ENCODE measurements around the gene CXCL17.
A peak's percentile ranks its signal among the peaks of the same experiment; 100 is the strongest.

The CXCL17 gene

DNA sequence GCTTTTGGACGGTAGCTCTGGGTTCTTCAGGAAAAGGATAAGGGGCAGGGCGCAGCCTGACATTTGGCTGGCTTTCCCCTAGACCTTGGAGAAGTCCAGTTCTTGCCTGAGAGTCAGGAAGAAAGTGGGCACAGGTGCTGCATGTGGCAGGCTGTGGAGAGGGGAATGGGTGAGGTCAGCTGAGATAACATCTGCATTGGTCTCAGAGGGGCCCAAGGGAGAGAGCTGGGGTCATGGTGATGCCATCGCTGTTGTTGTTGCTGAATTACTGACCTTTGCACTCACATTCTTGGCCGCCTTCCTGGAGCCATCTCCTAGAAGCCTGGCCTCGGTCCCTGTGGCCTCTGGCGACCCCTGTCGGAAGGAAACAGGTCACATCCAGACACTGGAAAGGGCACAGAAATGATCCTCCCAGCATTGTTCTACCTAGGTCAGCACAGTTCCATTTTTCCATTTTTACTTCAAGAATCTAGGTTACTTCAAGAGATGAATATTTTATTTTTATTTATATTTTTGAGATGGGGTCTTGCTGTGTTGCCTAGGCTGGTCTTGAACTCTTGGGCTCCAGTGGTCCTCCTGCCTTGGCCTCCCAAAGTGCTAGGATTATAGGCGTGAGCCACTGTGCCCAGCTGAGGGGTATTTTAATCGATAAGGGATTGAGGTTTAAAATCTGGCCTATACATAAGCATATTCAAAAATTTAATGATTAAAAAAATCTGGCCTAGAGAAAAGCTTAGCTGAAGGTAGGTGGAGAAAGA lies 9.1 kb downstream of the CXCL17 start:
- Histone ChIP-seq H3K4me3 (ENCODE audit: severe bottlenecking) (no peak overlapping the region), H3K27me3 (ENCODE audit: insufficient read depth, poor library complexity, severe bottlenecking) (no peaks in the 10 kb centered on the region), H3K27ac (ENCODE audit: poor library complexity, severe bottlenecking) (no peak overlapping the region), H3K9me3 (ENCODE audit: severe bottlenecking) (no peaks in the 10 kb centered on the region), H3K36me3 (ENCODE audit: low read depth) (no peaks in the 10 kb centered on the region), H3K4me1 (ENCODE audit: insufficient read depth, poor library complexity, severe bottlenecking) (no peaks in the 10 kb centered on the region)
- ATAC-seq (ENCODE audit: low read depth), result peak; percentile 74; the same call in 2 of the 3 replicates
- TF ChIP-seq, protein P1, sequence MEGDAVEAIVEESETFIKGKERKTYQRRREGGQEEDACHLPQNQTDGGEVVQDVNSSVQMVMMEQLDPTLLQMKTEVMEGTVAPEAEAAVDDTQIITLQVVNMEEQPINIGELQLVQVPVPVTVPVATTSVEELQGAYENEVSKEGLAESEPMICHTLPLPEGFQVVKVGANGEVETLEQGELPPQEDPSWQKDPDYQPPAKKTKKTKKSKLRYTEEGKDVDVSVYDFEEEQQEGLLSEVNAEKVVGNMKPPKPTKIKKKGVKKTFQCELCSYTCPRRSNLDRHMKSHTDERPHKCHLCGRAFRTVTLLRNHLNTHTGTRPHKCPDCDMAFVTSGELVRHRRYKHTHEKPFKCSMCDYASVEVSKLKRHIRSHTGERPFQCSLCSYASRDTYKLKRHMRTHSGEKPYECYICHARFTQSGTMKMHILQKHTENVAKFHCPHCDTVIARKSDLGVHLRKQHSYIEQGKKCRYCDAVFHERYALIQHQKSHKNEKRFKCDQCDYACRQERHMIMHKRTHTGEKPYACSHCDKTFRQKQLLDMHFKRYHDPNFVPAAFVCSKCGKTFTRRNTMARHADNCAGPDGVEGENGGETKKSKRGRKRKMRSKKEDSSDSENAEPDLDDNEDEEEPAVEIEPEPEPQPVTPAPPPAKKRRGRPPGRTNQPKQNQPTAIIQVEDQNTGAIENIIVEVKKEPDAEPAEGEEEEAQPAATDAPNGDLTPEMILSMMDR (IDR thresholded peaks at IDR 0.05; ENCODE audit: poor library complexity, severe bottlenecking), result peak; percentile 73
- no peak for DNase-seq (ENCODE audit: low spot score)

DNA sequence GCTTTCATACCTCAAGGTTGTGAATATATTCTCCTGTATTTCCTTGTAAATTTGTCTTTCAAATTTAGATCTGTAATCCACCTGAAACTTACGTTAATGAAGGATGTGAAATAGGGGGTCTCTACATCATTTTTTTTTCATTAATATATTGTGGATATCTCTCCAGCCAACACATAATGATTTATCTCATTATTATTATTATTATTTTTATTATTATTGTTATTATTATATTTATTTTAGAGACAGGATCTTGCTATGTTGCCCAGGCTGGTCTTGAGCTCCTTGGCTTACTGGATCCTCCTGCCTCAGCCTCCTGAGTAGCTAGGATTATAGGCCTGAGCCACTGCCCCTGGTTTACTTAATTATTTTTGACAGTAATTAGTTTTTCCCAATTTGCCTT lies 11.3 kb downstream of the CXCL17 start:
- Histone ChIP-seq H3K36me3 (ENCODE audit: low read depth) (no peaks in the 10 kb centered on the region), H3K27ac (ENCODE audit: poor library complexity, severe bottlenecking) (no peak overlapping the region), H3K4me1 (ENCODE audit: insufficient read depth, poor library complexity, severe bottlenecking) (no peaks in the 10 kb centered on the region), H3K4me3 (ENCODE audit: severe bottlenecking) (no peak overlapping the region), H3K27me3 (ENCODE audit: insufficient read depth, poor library complexity, severe bottlenecking) (no peaks in the 10 kb centered on the region), H3K9me3 (ENCODE audit: severe bottlenecking) (no peaks in the 10 kb centered on the region)
- TF ChIP-seq, protein P1 (IDR thresholded peaks at IDR 0.05; ENCODE audit: poor library complexity, severe bottlenecking), result no peak
- ATAC-seq (ENCODE audit: low read depth) (no peak), DNase-seq (ENCODE audit: low spot score) (no peak)

DNA sequence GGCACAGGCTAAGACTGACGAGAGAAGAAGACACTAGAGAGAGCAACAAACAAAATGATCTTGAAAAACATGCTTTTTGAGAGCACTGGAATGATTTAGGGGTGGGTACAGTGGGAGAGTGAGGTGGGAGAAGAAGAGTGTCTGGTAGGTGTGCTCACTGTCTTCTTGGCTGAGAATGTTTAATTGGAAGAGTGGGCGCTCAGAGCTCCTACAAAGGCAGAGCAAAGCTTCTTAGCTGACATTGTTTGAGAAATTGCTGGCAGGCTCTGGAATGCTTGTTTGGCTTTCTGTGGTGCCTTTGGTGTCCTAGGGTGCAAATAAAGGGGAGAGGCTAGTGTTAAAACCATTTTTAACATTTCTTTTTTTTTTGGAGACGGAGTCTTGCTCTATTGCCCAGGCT lies 14.1 kb downstream of the CXCL17 start:
- TF ChIP-seq, protein P1 (IDR thresholded peaks at IDR 0.05; ENCODE audit: poor library complexity, severe bottlenecking), result no peak
- H3K4me3 ChIP-seq (ENCODE audit: severe bottlenecking), result no peak overlapping the region
- no peaks in the 10 kb centered on the region for H3K36me3 ChIP-seq (ENCODE audit: low read depth)
- no peak for ATAC-seq (ENCODE audit: low read depth)
- no peak for DNase-seq (ENCODE audit: low spot score)
- no peaks in the 10 kb centered on the region for H3K9me3 ChIP-seq (ENCODE audit: severe bottlenecking)
- H3K27me3 ChIP-seq (ENCODE audit: insufficient read depth, poor library complexity, severe bottlenecking), result no peaks in the 10 kb centered on the region
- no peaks in the 10 kb centered on the region for H3K4me1 ChIP-seq (ENCODE audit: insufficient read depth, poor library complexity, severe bottlenecking)
- H3K27ac ChIP-seq (ENCODE audit: poor library complexity, severe bottlenecking), result no peak overlapping the region

DNA sequence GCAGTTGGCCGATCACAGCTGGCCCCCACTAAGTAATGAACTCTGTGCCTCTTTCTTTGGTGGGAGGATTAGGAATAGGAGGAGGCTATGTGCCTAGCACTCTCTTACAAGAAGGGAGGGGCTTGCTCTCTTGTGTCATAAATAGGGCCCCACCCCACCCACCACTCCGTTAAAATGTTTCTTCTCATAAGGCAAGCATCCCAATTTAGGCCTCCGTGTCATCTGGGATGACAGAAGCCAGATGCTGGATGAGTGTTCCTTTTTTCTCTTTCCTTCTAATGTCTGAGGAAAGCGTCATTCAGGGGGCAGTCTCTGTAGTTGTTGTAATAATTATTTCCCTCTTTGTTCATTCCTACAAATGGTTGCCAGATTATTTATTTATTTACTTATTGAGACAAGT lies 15.4 kb downstream of the CXCL17 start, which contains the start of gene LIPE:
Gene LIPE (minus strand): TSS at position 76 of the 400 bp plus-strand sequence. CDS start 239 bp downstream, outside the sequence.
- TF ChIP-seq, protein P1 (IDR thresholded peaks at IDR 0.05; ENCODE audit: poor library complexity, severe bottlenecking), result no peak
- Histone ChIP-seq H3K27ac (ENCODE audit: poor library complexity, severe bottlenecking) (no peak within 1 kb of the TSS), H3K27me3 (ENCODE audit: insufficient read depth, poor library complexity, severe bottlenecking) (no peaks in the 10 kb centered on the region), H3K9me3 (ENCODE audit: severe bottlenecking) (no peaks in the 10 kb centered on the region), H3K4me1 (ENCODE audit: insufficient read depth, poor library complexity, severe bottlenecking) (peaks cover 3% of the 10 kb centered on the region), H3K4me3 (ENCODE audit: severe bottlenecking) (no peak within 1 kb of the TSS), H3K36me3 (ENCODE audit: low read depth) (no peaks in the 10 kb centered on the region)
- DNase-seq (ENCODE audit: low spot score), result no peak
- no peak for ATAC-seq (ENCODE audit: low read depth)

DNA sequence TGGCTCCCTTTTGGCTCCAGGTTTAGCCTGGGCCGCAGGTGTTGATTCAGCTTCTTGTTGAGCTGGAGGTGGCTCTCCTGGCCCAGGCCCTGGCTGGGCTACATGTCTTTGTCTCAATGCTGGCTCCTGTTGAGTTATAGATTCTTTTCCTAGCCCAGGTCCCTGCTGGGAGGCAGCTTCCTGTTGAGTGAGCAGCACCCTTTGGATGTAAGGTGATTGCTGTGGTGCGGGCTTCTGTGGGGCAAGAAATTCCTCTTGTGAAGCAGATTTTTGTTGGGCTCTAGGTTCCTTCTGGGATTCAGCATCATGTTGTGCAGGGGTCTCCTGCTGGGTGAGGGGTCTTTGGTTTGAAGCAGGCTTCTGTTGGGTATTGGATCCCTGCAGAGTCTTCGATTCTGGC lies 16.1 kb downstream of the CXCL17 start:
- Histone ChIP-seq H3K27me3 (ENCODE audit: insufficient read depth, poor library complexity, severe bottlenecking) (no peaks in the 10 kb centered on the region), H3K4me3 (ENCODE audit: severe bottlenecking) (no peak overlapping the region), H3K4me1 (ENCODE audit: insufficient read depth, poor library complexity, severe bottlenecking) (peaks cover 10% of the 10 kb centered on the region), H3K36me3 (ENCODE audit: low read depth) (no peaks in the 10 kb centered on the region), H3K27ac (ENCODE audit: poor library complexity, severe bottlenecking) (no peak overlapping the region), H3K9me3 (ENCODE audit: severe bottlenecking) (no peaks in the 10 kb centered on the region)
- no peak for ATAC-seq (ENCODE audit: low read depth)
- no peak for DNase-seq (ENCODE audit: low spot score)
- TF ChIP-seq, protein P1 (IDR thresholded peaks at IDR 0.05; ENCODE audit: poor library complexity, severe bottlenecking), result no peak

Measured in RWPE2 (cell line).